GM18868 (cell line): ENCODE data around the gene STON1.
"Not testable (repeated sequence)": the region's sequence is repeated elsewhere in the genome, so short reads cannot be mapped to it uniquely, and the experiment has no call there.

Experiments used
- ATAC-seq: cut with Tn5 transposase; IDR thresholded peaks from one replicate; pipeline ENCODE4 v1.9.1; 2021; ENCODE audit warnings: mild to moderate bottlenecking, moderate library complexity; ENCODE audit not compliant: unreplicated experiment

Gene STON1

GRCh38 chr2:48530033-48530811 is at the start of gene STON1:
STON1 (plus strand) TSS chr2:48530154; CDS start chr2:48580634, 50,480 bp downstream.
- ATAC-seq = peak; percentile 48

GRCh38 chr2:48480526-48480925 is 49.4 kb upstream of the STON1 start:
- ATAC-seq = no peak

GRCh38 chr2:48482313-48482712 is 47.6 kb upstream of the STON1 start:
- ATAC-seq = no peak

GRCh38 chr2:48482769-48483168 is 47.2 kb upstream of the STON1 start:
- no peak for ATAC-seq

GRCh38 chr2:48483506-48483905 is 46.4 kb upstream of the STON1 start:
- ATAC-seq = no peak

GRCh38 chr2:48483916-48484315 is 46.0 kb upstream of the STON1 start:
- no peak for ATAC-seq

- no peak for ATAC-seq
Observed at GRCh38 chr2:48488545-48488944, 41.4 kb upstream of the STON1 start.

GRCh38 chr2:48496849-48497248 is 33.1 kb upstream of the STON1 start:
- no peak for ATAC-seq

GRCh38 chr2:48504647-48505327 is 25.2 kb upstream of the STON1 start:
- ATAC-seq = no peak

GRCh38 chr2:48507111-48507510 is 22.8 kb upstream of the STON1 start:
- ATAC-seq = no peak

GRCh38 chr2:48508461-48509124 is 21.4 kb upstream of the STON1 start:
- ATAC-seq = no peak

GRCh38 chr2:48510329-48510728 is 19.6 kb upstream of the STON1 start:
- ATAC-seq = no peak

- ATAC-seq = no peak
Observed at GRCh38 chr2:48511849-48512470, 18.0 kb upstream of the STON1 start.

GRCh38 chr2:48512571-48512970 is 17.4 kb upstream of the STON1 start:
- ATAC-seq = no peak

GRCh38 chr2:48514348-48515003 is 15.5 kb upstream of the STON1 start:
- ATAC-seq = no peak

GRCh38 chr2:48515513-48515985 is 14.4 kb upstream of the STON1 start:
- no peak for ATAC-seq

- no peak for ATAC-seq
Observed at GRCh38 chr2:48519593-48519992, 10.4 kb upstream of the STON1 start.

GRCh38 chr2:48524756-48525155 is 5.2 kb upstream of the STON1 start:
- ATAC-seq = not testable (repeated sequence)

- no peak for ATAC-seq
Observed at GRCh38 chr2:48525269-48525943, 4.5 kb upstream of the STON1 start.

GRCh38 chr2:48527226-48527885 is 2.6 kb upstream of the STON1 start:
- ATAC-seq = no peak
